ENCODE results near the gene DALRD3. TPM values are rescaled to one million over a fixed set of nuclear protein-coding genes. Genes with fewer than 3 reads are reported as not detected.

The DALRD3 gene
- total RNA-seq, 1 experiment from 2014 or later: 42.9 TPM

DNA sequence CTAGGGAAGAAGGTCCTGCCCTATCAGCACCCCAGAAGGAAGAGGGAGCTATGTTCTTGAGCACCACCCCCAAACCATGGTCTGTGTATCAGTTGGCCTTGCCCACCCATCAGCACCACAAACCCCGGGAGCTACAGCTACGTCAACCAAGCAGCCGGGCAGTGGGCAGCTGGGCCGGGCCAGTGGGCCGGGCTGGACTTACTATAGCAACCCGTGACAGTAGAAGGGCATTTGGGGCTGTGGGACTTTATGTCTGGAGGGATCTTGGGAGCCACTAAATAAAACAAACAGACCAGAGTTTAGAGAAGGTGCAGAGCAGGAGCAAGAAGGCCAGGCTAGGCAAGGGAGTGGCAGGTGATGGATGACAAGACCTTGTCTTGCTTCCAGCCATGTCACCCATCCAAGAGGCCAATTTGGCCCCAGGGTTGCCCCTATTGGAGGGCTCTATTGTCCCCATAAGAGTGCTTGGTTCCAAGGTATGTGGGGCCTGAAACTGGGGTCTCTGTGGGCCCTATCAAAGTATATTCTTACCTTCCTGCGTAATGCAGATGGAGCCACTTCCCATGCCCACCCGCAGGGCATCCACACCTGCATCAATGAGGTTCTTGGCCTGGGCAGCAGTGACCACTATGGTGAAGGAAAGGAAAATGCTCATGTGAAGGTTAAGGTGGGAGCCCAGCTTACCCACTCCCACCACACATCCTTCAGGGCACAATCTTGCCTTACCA, 7.6 kb upstream of the DALRD3 start:
- Histone ChIP-seq H3K9me2 (ENCODE audit: insufficient read depth) (no peaks in the 10 kb centered on the region), H3K4me1 (ENCODE audit: control insufficient read depth in 1 of 2, insufficient read depth in 2 of 2, low read length in 2 of 2) (peaks cover 9 to 53% of the 10 kb centered on the region in 2 experiments; a peak in 3 of 4 replicates), H3K9ac (ENCODE audit: low read length) (no peak overlapping the region), H3K9me3 (ENCODE audit: control insufficient read depth in 1 of 2, insufficient read depth in 1 of 2, low read depth in 1 of 2, low read length in 2 of 2) (no peaks in the 10 kb centered on the region), H3K4me2 (ENCODE audit: low read length) (0 out of 2 replicates have a peak overlapping the region, but pooled peaks have one; percentile 1), H3K27me3 (ENCODE audit: insufficient read depth, low read length) (no peaks in the 10 kb centered on the region), H2AFZ (ENCODE audit: low read depth, low read length, poor library complexity, severe bottlenecking) (no peak overlapping the region), H4K20me1 (ENCODE audit: insufficient read depth) (peaks cover 4% of the 10 kb centered on the region; the same call in 1 of the 2 replicates), H3K4me3 (replicated peaks in 1 of 2; ENCODE audit: low read depth in 1 of 2, low read length in 2 of 2) (no peak overlapping the region), H3K36me3 (ENCODE audit: control insufficient read depth in 1 of 2, insufficient read depth in 2 of 2, low read length in 2 of 2) (peaks cover 18 to 59% of the 10 kb centered on the region in 2 experiments; a peak in 3 of 4 replicates), H3K79me2 (ENCODE audit: insufficient read depth, low read length) (peaks cover 78% of the 10 kb centered on the region), H3K27ac (ENCODE audit: low read depth, low read length) (peak overlapping the region; percentile 22; the same call in 1 of the 2 replicates)
- no peak for DNase-seq (ENCODE audit: low read depth, low spot score)
- ATAC-seq: no peak
- intact Hi-C loops (cut with micrococcal nuclease): no loop called here
- POLR2A ChIA-PET: interaction anchor here (2.5 kb wide), 1 partner anchor 19 kb away, joined by 8 read pairs; the partner anchor contains the start of gene WDR6
- TF ChIP-seq POLR2A (IDR thresholded peaks at IDR 0.05; ENCODE audit: borderline replicate concordance, extremely low read depth, insufficient read depth, insufficient read length) (peak; percentile 22), RAD21 (IDR thresholded peaks at IDR 0.05; ENCODE audit: low read depth) (no peak), POLR2AphosphoS5 (IDR thresholded peaks at IDR 0.05; ENCODE audit: low read depth, low read length) (no peak; the same call in none of the 2 replicates)
- no TSS peak for BruUV-seq (replicated peaks)
- RAD21 ChIA-PET (ENCODE audit: low non-redundant PET in 1 of 2, low total read pairs in 2 of 2, uncharacterized antibody in 2 of 2, unreplicated experiment in 2 of 2): no interaction called here
- CTCF ChIA-PET: no interaction called here

DNA sequence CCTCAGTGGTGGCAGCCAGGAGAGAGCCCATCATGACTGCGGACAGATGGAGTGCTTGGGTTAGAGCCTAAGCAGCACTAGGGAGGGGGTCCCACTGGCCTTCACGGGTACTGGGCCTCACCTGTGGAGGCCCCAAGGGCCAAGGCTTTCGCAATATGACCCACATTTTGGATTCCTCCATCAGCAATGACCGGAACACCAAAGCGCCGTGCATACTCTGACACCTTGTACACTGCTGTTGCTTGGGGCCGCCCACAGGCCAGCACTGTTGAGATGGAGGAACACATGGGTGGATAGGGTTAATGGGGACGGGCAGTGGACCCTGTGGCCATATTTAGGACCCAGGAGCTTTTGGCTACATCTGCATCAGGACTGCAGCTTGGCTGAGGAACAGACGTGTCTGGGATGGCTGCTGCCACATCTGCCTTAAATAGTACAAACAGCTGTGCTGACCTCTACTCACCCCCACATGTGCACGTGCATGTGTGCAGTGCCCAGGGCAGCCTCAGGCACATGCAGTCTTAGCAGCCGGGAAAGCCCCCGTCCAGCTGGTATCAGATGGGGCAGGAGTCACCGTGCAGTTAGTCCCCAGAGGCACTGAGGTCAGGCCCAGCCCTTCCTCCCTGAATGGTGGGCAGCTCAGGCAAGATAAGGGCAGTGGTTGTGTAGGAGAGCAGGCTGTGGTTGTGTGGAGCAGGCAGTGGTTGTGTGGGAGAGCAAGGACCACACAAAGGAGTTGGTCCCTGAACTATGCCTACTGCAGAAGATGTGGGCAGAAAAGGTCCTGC, 6.8 kb upstream of the DALRD3 start:
- POLR2A ChIA-PET: interaction anchor here (0.5 to 2.5 kb wide), 2 partner anchors 18 to 108 kb away, joined by 4 to 8 read pairs; partner anchors contain the start of gene WDR6
- BruUV-seq (replicated peaks): no TSS peak
- ATAC-seq (no peak), DNase-seq (ENCODE audit: low read depth, low spot score) (no peak)
- Histone ChIP-seq H3K9ac (ENCODE audit: low read length) (no peak overlapping the region; the same call in 1 of the 2 replicates), H4K20me1 (ENCODE audit: insufficient read depth) (peaks cover 4% of the 10 kb centered on the region; the same call in 1 of the 2 replicates), H2AFZ (ENCODE audit: low read depth, low read length, poor library complexity, severe bottlenecking) (no peak overlapping the region), H3K4me1 (ENCODE audit: control insufficient read depth in 1 of 2, insufficient read depth in 2 of 2, low read length in 2 of 2) (peaks cover 9 to 54% of the 10 kb centered on the region in 2 experiments; a peak in 3 of 4 replicates), H3K9me3 (ENCODE audit: control insufficient read depth in 1 of 2, insufficient read depth in 1 of 2, low read depth in 1 of 2, low read length in 2 of 2) (no peaks in the 10 kb centered on the region), H3K9me2 (ENCODE audit: insufficient read depth) (no peaks in the 10 kb centered on the region), H3K4me2 (ENCODE audit: low read length) (0 out of 2 replicates have a peak overlapping the region, but pooled peaks have one; percentile 1), H3K79me2 (ENCODE audit: insufficient read depth, low read length) (peaks cover 86% of the 10 kb centered on the region), H3K27me3 (ENCODE audit: insufficient read depth, low read length) (no peaks in the 10 kb centered on the region), H3K27ac (ENCODE audit: low read depth, low read length) (peak overlapping the region; percentile 22), H3K4me3 (replicated peaks in 1 of 2; ENCODE audit: low read depth in 1 of 2, low read length in 2 of 2) (no peak overlapping the region), H3K36me3 (ENCODE audit: control insufficient read depth in 1 of 2, insufficient read depth in 2 of 2, low read length in 2 of 2) (peaks cover 18 to 54% of the 10 kb centered on the region in 2 experiments; a peak in 3 of 4 replicates)
- TF ChIP-seq POLR2AphosphoS5 (IDR thresholded peaks at IDR 0.05; ENCODE audit: low read depth, low read length) (peak; percentile 10; the same call in 1 of the 2 replicates), POLR2A (IDR thresholded peaks at IDR 0.05; ENCODE audit: borderline replicate concordance, extremely low read depth, insufficient read depth, insufficient read length) (peak; percentile 3), FOSL1 (IDR thresholded peaks at IDR 0.05; ENCODE audit: low read depth) (no peak)
- RAD21 ChIA-PET (ENCODE audit: low non-redundant PET in 1 of 2, low total read pairs in 2 of 2, uncharacterized antibody in 2 of 2, unreplicated experiment in 2 of 2): no interaction called here
- intact Hi-C loops (cut with micrococcal nuclease): no loop called here
- CTCF ChIA-PET: no interaction called here

Measured in HCT116 (cell line).